ENCODE measurements around the gene GLP1R. TPM values are rescaled to one million over a fixed set of nuclear protein-coding genes. Genes with fewer than 3 reads are reported as not detected.
A peak's percentile ranks its signal among the peaks of the same experiment; 100 is the strongest.

The GLP1R gene
- total and polyA plus RNA-seq, 2 donors (not counting 1 experiment from before 2014, with no cell fraction given) = not detected

- Histone ChIP-seq H3K4me1 (ENCODE audit: control insufficient read depth, extremely low read depth, insufficient read depth, low read length) (peaks cover 3% of the 10 kb centered on the region), H3K79me2 (ENCODE audit: control insufficient read depth, insufficient read depth, low read length) (no peaks in the 10 kb centered on the region), H3K36me3 (ENCODE audit: control insufficient read depth, insufficient read depth, low read length) (no peaks in the 10 kb centered on the region), H4K20me1 (ENCODE audit: control insufficient read depth, extremely low read depth, insufficient read depth, low read length) (no peaks in the 10 kb centered on the region), H3K9ac (ENCODE audit: insufficient read depth, low read length) (peak overlapping the region; percentile 93), H3K4me3 (replicated peaks in 1 of 4; ENCODE audit: control extremely low read depth in 1 of 4, insufficient read depth in 1 of 4, low read depth in 3 of 4, low read length in 4 of 4) (peak overlapping the region; percentile 70 to 83 (median 80)), H2AFZ (ENCODE audit: low read length) (peak overlapping the region; percentile 91), H3K9me3 (ENCODE audit: control insufficient read depth, insufficient read depth, low read depth, low read length) (no peaks in the 10 kb centered on the region), H3K27ac (ENCODE audit: insufficient read depth, low read length) (peak overlapping the region; percentile 81), H3K4me2 (ENCODE audit: extremely low read depth, insufficient read depth, low read length) (peak overlapping the region; percentile 88), H3K27me3 (ENCODE audit: control insufficient read depth, insufficient read depth, low read length) (no peaks in the 10 kb centered on the region)
- no peak for TF ChIP-seq EZH2 (IDR thresholded peaks at IDR 0.05; ENCODE audit: low read length, missing control alignments)
- no peak for TF ChIP-seq CTCF (conservative IDR thresholded peaks at IDR 0.05 in 1 of 2, IDR thresholded peaks at IDR 0.05 in 1 of 2; ENCODE audit: low read depth in 1 of 2, low read length in 2 of 2)
- no peak for DNase-seq (ENCODE audit: low read depth in 2 of 2)
Measured at GRCh38 chr6:39114388-39114703, 65.8 kb downstream of the GLP1R start.

DNA sequence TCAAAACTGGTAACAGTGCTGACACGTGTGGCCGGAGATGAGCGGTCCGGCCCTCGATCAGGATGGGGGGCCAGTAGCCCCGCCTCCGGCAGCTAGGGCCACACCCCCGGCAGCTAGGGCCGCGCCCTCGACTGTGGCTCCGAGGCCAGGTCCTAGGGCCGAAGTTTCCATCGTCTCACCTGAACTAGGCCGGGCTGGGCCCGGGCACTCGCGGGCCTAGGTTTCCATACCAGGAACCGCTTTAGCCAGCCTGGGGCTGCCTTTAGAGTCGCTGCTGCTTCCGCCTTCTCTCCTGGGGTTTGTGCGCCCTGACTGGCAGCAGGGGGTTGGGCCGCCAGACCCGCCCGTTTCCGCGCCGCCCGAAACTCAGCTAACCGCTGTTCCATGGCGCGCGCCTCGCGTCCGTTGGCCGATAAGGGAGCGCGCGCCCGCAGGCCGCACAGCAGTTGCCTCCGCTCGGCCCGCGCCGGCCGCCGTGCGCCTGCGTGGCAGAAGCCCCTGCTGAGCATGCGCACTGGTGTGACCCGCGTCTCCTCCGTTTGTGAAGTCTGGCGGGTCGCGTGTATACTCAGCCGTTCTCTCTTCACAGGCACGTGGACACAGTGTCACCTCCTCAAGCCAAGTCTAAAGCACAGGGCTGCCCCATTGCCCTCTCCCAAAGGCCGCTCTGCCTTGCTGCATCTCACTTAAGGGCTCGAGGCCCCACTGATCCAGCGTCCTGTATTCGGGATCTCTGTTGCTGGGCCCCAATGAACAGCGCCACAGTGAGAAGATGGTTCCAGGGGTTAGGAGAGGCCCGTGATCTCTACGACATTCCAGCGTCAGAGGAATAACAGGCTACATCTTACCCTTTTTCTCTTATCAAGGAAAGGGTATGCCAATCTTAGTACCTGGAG, 66.4 kb downstream of the GLP1R start, which contains the start of gene SAYSD1:
TSS of gene SAYSD1 (minus strand) at position 483 of the 896 bp plus-strand sequence. CDS start at position 386, 97 bp downstream.
- Histone ChIP-seq H3K4me1 (ENCODE audit: control insufficient read depth, extremely low read depth, insufficient read depth, low read length) (peaks cover 3% of the 10 kb centered on the region), H3K27me3 (ENCODE audit: control insufficient read depth, insufficient read depth, low read length) (no peaks in the 10 kb centered on the region), H3K36me3 (ENCODE audit: control insufficient read depth, insufficient read depth, low read length) (no peaks in the 10 kb centered on the region), H4K20me1 (ENCODE audit: control insufficient read depth, extremely low read depth, insufficient read depth, low read length) (no peaks in the 10 kb centered on the region), H3K27ac (ENCODE audit: insufficient read depth, low read length) (peak within 1 kb of the TSS; percentile 81), H3K79me2 (ENCODE audit: control insufficient read depth, insufficient read depth, low read length) (no peaks in the 10 kb centered on the region), H2AFZ (ENCODE audit: low read length) (peak within 1 kb of the TSS; percentile 98), H3K9me3 (ENCODE audit: control insufficient read depth, insufficient read depth, low read depth, low read length) (no peaks in the 10 kb centered on the region), H3K9ac (ENCODE audit: insufficient read depth, low read length) (peak within 1 kb of the TSS; percentile 93), H3K4me2 (ENCODE audit: extremely low read depth, insufficient read depth, low read length) (peak within 1 kb of the TSS; percentile 88), H3K4me3 (replicated peaks in 1 of 4; ENCODE audit: control extremely low read depth in 1 of 4, insufficient read depth in 1 of 4, low read depth in 3 of 4, low read length in 4 of 4) (peak within 1 kb of the TSS; percentile 70 to 83 (median 80))
- no peak for TF ChIP-seq EZH2 (IDR thresholded peaks at IDR 0.05; ENCODE audit: low read length, missing control alignments)
- no peak for TF ChIP-seq CTCF (conservative IDR thresholded peaks at IDR 0.05 in 1 of 2, IDR thresholded peaks at IDR 0.05 in 1 of 2; ENCODE audit: low read depth in 1 of 2, low read length in 2 of 2)
- peak; percentile 92 for DNase-seq (ENCODE audit: low read depth in 2 of 2)

DNA sequence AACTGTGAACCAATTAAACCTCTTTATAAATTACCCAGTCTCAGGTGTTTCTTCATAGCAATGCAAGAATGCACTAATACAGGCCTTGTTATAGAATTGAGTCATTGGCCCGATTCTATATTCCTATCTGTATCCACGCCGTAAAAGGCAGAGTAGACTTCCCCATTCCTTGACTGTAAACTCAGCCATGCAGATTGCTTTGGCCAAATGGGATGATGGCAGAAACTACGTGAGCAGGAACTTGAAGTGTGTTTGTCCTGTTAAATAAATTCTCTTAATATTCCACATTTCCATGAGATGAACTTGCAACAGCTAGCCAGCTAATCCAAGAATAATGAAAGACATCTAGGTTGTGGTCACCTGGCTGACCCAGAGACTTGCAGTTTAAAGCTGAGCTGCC, 70.3 kb downstream of the GLP1R start:
- H3K9ac ChIP-seq (ENCODE audit: insufficient read depth, low read length) = no peak overlapping the region
- no peaks in the 10 kb centered on the region for H4K20me1 ChIP-seq (ENCODE audit: control insufficient read depth, extremely low read depth, insufficient read depth, low read length)
- no peak for DNase-seq (ENCODE audit: low read depth in 2 of 2)
- no peak overlapping the region for H3K4me3 ChIP-seq (replicated peaks in 1 of 4; ENCODE audit: control extremely low read depth in 1 of 4, insufficient read depth in 1 of 4, low read depth in 3 of 4, low read length in 4 of 4)
- no peak overlapping the region for H3K27ac ChIP-seq (ENCODE audit: insufficient read depth, low read length)
- no peak overlapping the region for H2AFZ ChIP-seq (ENCODE audit: low read length)
- no peaks in the 10 kb centered on the region for H3K9me3 ChIP-seq (ENCODE audit: control insufficient read depth, insufficient read depth, low read depth, low read length)
- peaks cover 3% of the 10 kb centered on the region for H3K4me1 ChIP-seq (ENCODE audit: control insufficient read depth, extremely low read depth, insufficient read depth, low read length)
- no peaks in the 10 kb centered on the region for H3K36me3 ChIP-seq (ENCODE audit: control insufficient read depth, insufficient read depth, low read length)
- no peaks in the 10 kb centered on the region for H3K79me2 ChIP-seq (ENCODE audit: control insufficient read depth, insufficient read depth, low read length)
- TF ChIP-seq EZH2 (IDR thresholded peaks at IDR 0.05; ENCODE audit: low read length, missing control alignments) (no peak), CTCF (conservative IDR thresholded peaks at IDR 0.05 in 1 of 2, IDR thresholded peaks at IDR 0.05 in 1 of 2; ENCODE audit: low read depth in 1 of 2, low read length in 2 of 2) (no peak)
- H3K4me2 ChIP-seq (ENCODE audit: extremely low read depth, insufficient read depth, low read length) = no peak overlapping the region
- H3K27me3 ChIP-seq (ENCODE audit: control insufficient read depth, insufficient read depth, low read length) = no peaks in the 10 kb centered on the region

All from fibroblast of lung (primary cell).